ENCODE data around the gene RAPGEF1. TPM values are rescaled to one million over a fixed set of nuclear protein-coding genes. Genes with fewer than 3 reads are reported as not detected.

The RAPGEF1 gene
- total and polyA plus RNA-seq, 2 donors (not counting 1 experiment from before 2014, with no cell fraction given), result 33.3 to 42.8 TPM

DNA sequence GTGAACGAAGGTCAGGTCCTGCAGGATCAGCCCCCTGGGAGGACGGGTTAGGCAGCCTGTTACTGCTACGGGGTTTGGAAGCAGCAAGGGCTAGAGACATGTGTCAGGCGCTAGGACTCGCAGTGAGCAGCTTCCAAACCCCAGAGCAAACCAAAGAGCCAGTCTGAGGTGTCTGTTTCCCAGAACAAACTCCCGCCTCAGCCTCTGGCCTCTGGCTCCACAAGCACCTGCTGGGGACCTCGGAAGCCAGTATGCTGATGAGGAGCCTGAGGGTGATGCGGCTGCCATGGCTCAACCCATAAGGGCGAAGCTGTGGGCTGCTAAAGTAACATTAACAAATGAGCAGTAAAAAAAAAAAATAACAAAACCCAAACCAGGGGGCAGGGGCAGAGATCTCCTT lies 159.5 kb downstream of the RAPGEF1 start:
- Histone ChIP-seq H3K4me1 (ENCODE audit: control insufficient read depth, extremely low read depth, insufficient read depth, low read length) (no peaks in the 10 kb centered on the region), H3K4me3 (replicated peaks in 1 of 4; ENCODE audit: control extremely low read depth in 1 of 4, insufficient read depth in 1 of 4, low read depth in 3 of 4, low read length in 4 of 4) (no peak overlapping the region), H3K27ac (ENCODE audit: insufficient read depth, low read length) (no peak overlapping the region), H3K27me3 (ENCODE audit: control insufficient read depth, insufficient read depth, low read length) (no peaks in the 10 kb centered on the region), H3K9ac (ENCODE audit: insufficient read depth, low read length) (no peak overlapping the region), H3K36me3 (ENCODE audit: control insufficient read depth, insufficient read depth, low read length) (peaks cover 17% of the 10 kb centered on the region), H4K20me1 (ENCODE audit: control insufficient read depth, extremely low read depth, insufficient read depth, low read length) (no peaks in the 10 kb centered on the region), H2AFZ (ENCODE audit: low read length) (no peak overlapping the region), H3K9me3 (ENCODE audit: control insufficient read depth, insufficient read depth, low read depth, low read length) (no peaks in the 10 kb centered on the region), H3K4me2 (ENCODE audit: extremely low read depth, insufficient read depth, low read length) (no peak overlapping the region), H3K79me2 (ENCODE audit: control insufficient read depth, insufficient read depth, low read length) (no peaks in the 10 kb centered on the region)
- no peak for DNase-seq (ENCODE audit: low read depth in 2 of 2)
- TF ChIP-seq, protein P1, sequence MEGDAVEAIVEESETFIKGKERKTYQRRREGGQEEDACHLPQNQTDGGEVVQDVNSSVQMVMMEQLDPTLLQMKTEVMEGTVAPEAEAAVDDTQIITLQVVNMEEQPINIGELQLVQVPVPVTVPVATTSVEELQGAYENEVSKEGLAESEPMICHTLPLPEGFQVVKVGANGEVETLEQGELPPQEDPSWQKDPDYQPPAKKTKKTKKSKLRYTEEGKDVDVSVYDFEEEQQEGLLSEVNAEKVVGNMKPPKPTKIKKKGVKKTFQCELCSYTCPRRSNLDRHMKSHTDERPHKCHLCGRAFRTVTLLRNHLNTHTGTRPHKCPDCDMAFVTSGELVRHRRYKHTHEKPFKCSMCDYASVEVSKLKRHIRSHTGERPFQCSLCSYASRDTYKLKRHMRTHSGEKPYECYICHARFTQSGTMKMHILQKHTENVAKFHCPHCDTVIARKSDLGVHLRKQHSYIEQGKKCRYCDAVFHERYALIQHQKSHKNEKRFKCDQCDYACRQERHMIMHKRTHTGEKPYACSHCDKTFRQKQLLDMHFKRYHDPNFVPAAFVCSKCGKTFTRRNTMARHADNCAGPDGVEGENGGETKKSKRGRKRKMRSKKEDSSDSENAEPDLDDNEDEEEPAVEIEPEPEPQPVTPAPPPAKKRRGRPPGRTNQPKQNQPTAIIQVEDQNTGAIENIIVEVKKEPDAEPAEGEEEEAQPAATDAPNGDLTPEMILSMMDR (conservative IDR thresholded peaks at IDR 0.05 in 1 of 2, IDR thresholded peaks at IDR 0.05 in 1 of 2; ENCODE audit: low read depth in 1 of 2, low read length in 2 of 2), result no peak
- TF ChIP-seq EZH2 (IDR thresholded peaks at IDR 0.05; ENCODE audit: low read length, missing control alignments), result no peak

DNA sequence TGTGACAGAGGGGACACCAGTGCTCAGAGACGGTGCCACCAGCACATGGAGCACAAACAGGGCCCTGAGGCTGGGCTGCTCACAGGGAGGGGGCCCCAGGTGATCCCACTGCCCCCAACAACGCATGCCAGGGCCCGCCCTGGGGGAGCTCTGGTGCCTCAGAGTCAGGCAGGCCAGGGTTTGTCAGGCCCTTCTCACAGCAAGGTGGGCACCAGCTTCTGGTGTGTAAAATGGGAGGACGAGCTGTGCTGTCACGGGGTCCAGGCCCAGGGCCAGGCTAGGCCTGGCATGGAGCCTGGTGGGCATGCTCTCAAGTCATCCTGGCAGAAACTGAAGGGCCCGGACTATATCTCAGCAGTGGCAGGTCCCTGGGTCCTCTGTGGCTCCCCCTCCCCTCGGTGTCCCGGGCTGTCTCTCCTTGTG lies 160.1 kb downstream of the RAPGEF1 start:
- no peak overlapping the region for H3K4me3 ChIP-seq (replicated peaks in 1 of 4; ENCODE audit: control extremely low read depth in 1 of 4, insufficient read depth in 1 of 4, low read depth in 3 of 4, low read length in 4 of 4)
- no peaks in the 10 kb centered on the region for H3K79me2 ChIP-seq (ENCODE audit: control insufficient read depth, insufficient read depth, low read length)
- H2AFZ ChIP-seq (ENCODE audit: low read length), result no peak overlapping the region
- H3K9me3 ChIP-seq (ENCODE audit: control insufficient read depth, insufficient read depth, low read depth, low read length), result no peaks in the 10 kb centered on the region
- TF ChIP-seq EZH2 (IDR thresholded peaks at IDR 0.05; ENCODE audit: low read length, missing control alignments), result no peak
- TF ChIP-seq, protein P1 (conservative IDR thresholded peaks at IDR 0.05 in 1 of 2, IDR thresholded peaks at IDR 0.05 in 1 of 2; ENCODE audit: low read depth in 1 of 2, low read length in 2 of 2), result no peak
- H3K27ac ChIP-seq (ENCODE audit: insufficient read depth, low read length), result no peak overlapping the region
- H3K9ac ChIP-seq (ENCODE audit: insufficient read depth, low read length), result no peak overlapping the region
- H3K27me3 ChIP-seq (ENCODE audit: control insufficient read depth, insufficient read depth, low read length), result no peaks in the 10 kb centered on the region
- no peaks in the 10 kb centered on the region for H3K4me1 ChIP-seq (ENCODE audit: control insufficient read depth, extremely low read depth, insufficient read depth, low read length)
- peaks cover 18% of the 10 kb centered on the region for H3K36me3 ChIP-seq (ENCODE audit: control insufficient read depth, insufficient read depth, low read length)
- H3K4me2 ChIP-seq (ENCODE audit: extremely low read depth, insufficient read depth, low read length), result no peak overlapping the region
- no peak for DNase-seq (ENCODE audit: low read depth in 2 of 2)
- H4K20me1 ChIP-seq (ENCODE audit: control insufficient read depth, extremely low read depth, insufficient read depth, low read length), result no peaks in the 10 kb centered on the region

DNA sequence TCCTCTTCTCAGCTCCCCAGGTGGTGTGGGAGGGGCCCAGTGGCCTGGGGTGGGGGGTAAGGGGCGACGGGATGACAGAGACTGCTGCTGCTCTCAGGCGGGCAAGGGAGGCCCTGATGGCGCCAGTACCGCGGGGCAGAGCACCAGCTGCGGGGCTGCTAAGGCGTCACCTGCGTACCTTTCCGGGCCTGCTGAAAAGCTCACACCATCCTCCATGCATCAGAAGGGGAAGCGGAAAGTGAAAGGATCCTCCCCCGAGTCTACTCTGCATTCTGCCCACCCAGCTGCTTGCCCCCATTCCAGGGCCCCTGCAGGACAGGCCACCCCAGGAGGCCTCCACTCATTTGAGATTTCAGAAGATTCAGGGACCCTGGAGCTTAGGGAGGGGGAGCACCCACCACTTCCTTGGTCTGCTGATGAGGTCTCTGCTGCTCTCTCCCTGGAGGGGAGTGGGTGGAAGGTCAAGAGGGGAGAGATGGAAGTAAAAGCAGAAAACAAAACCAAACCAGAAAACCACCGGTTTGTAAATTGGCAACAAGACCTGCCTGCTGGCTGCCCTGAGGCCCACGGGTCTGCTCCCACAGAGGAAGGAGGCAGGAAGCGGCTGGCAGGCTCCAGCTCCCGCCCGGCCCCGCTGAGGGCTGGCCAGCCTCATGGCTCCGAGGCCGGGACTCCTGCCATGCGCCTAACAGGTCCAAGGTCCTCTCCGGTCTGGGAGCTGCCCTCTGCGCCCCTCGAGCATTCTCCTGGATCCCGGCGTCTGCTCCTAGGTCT lies 161.0 kb downstream of the RAPGEF1 start:
- Histone ChIP-seq H3K27me3 (ENCODE audit: control insufficient read depth, insufficient read depth, low read length) (no peaks in the 10 kb centered on the region), H3K4me3 (replicated peaks in 1 of 4; ENCODE audit: control extremely low read depth in 1 of 4, insufficient read depth in 1 of 4, low read depth in 3 of 4, low read length in 4 of 4) (no peak overlapping the region), H4K20me1 (ENCODE audit: control insufficient read depth, extremely low read depth, insufficient read depth, low read length) (no peaks in the 10 kb centered on the region), H3K9ac (ENCODE audit: insufficient read depth, low read length) (no peak overlapping the region), H3K9me3 (ENCODE audit: control insufficient read depth, insufficient read depth, low read depth, low read length) (no peaks in the 10 kb centered on the region), H3K36me3 (ENCODE audit: control insufficient read depth, insufficient read depth, low read length) (peaks cover 12% of the 10 kb centered on the region), H3K27ac (ENCODE audit: insufficient read depth, low read length) (no peak overlapping the region), H3K79me2 (ENCODE audit: control insufficient read depth, insufficient read depth, low read length) (no peaks in the 10 kb centered on the region), H2AFZ (ENCODE audit: low read length) (no peak overlapping the region), H3K4me1 (ENCODE audit: control insufficient read depth, extremely low read depth, insufficient read depth, low read length) (no peaks in the 10 kb centered on the region), H3K4me2 (ENCODE audit: extremely low read depth, insufficient read depth, low read length) (no peak overlapping the region)
- TF ChIP-seq, protein P1 (conservative IDR thresholded peaks at IDR 0.05 in 1 of 2, IDR thresholded peaks at IDR 0.05 in 1 of 2; ENCODE audit: low read depth in 1 of 2, low read length in 2 of 2), result no peak
- no peak for TF ChIP-seq EZH2 (IDR thresholded peaks at IDR 0.05; ENCODE audit: low read length, missing control alignments)
- no peak for DNase-seq (ENCODE audit: low read depth in 2 of 2)

All from fibroblast of lung (primary cell).